GM12891 (cell line): Measurements from ENCODE around the gene CACHD1.

Source experiments
- POLR2A ChIP-seq: IDR thresholded peaks from 2 replicates; pipeline ENCODE4 v1.6.1; 2011; ENCODE audit warnings: low read depth, low read length, control low read depth
- POLR2AphosphoS5 ChIP-seq: IDR thresholded peaks from 2 replicates; pipeline ENCODE4 v1.6.1; 2011; ENCODE audit warnings: low read depth, low read length, control low read depth
- POU2F2 ChIP-seq: IDR thresholded peaks from 2 replicates; pipeline ENCODE4 v1.6.1; 2011; ENCODE audit warnings: low read depth, mild to moderate bottlenecking, control low read depth, low read length, moderate library complexity
- TAF1 ChIP-seq: IDR thresholded peaks from 2 replicates; pipeline ENCODE4 v1.6.1; 2011; ENCODE audit warnings: low read depth, low read length, control low read depth

GRCh38 chr1:64608651-64609048, 138.7 kb downstream of the CACHD1 start:
- TF ChIP-seq POLR2A (no peak), POLR2AphosphoS5 (no peak), TAF1 (no peak), POU2F2 (no peak)
